HepG2 (cell line): ENCODE results near the gene CNEP1R1. TPM values are rescaled to one million over a fixed set of nuclear protein-coding genes. Genes with fewer than 3 reads are reported as not detected.

Experiments used
- ATAC-seq: fragments of 200-7000 bp; cut with Tn5 transposase; 3 replicates; pipeline ENCODE4 v1.9.1; 2020; ENCODE audit warnings: mild to moderate bottlenecking, moderate library complexity
- BruUV-seq: library from RNA; stranded (reverse); fragments of 400-500 nt; replicated peaks from 2 replicates; lab custom pipeline; 2021; lab: Mats Ljungman, UMichigan
- CTCF ChIA-PET: fragments of 300-600 bp; formaldehyde crosslinking; extraction: SDS; loops from one replicate; lab custom pipeline; 2021; ENCODE audit warnings: low total read pairs, inconsistent platforms, low intra/inter-chr PET ratio; lab: Yijun Ruan, JAX
- POLR2A ChIA-PET: fragments of 350-600 bp; sonication (Branson Sonifier 250); formaldehyde crosslinking; loops from one replicate; lab custom pipeline; 2020; ENCODE audit warnings: antibody characterized with exemption, inconsistent platforms; lab: Yijun Ruan, JAX
- DNase-seq: peaks from one replicate; pipeline ENCODE4 v3.0.0-alpha.2; 2015; ENCODE audit warnings: low spot score
- FAIRE-seq: peaks from 3 replicates; lab custom pipeline; 2011; peaks lifted over from hg19 to GRCh38; lab: Jason Lieb, UNC
- H2AFZ ChIP-seq: one replicate; pipeline ENCODE4 v1.6.1; 2011; ENCODE audit warnings: low read length, inconsistent platforms
- H3K27ac ChIP-seq: fragments of 300-600 bp; 3 replicates; pipeline ENCODE4 v1.8.0; 2011; ENCODE audit warnings: mixed run types, mild to moderate bottlenecking, mixed read lengths, low read length, inconsistent platforms; ENCODE audit not compliant: insufficient read depth; ENCODE audit errors: extremely low read length
- H3K27me3 ChIP-seq, 2 experiments: fragments of 200-600 bp in 1 of 2; 2 replicates in 1 of 2; 3 replicates in 1 of 2; pipeline versions ENCODE4 v1.6.0 to v1.8.0; 2011; ENCODE audit warnings: low read length in 2 of 2, mild to moderate bottlenecking in 2 of 2, moderate library complexity in 2 of 2, inconsistent platforms in 1 of 2; ENCODE audit not compliant: insufficient read depth in 2 of 2, control insufficient read depth in 1 of 2
- H3K36me3 ChIP-seq, 2 experiments: fragments of 200-600 bp in 1 of 2; replicated peaks in 1 of 2; 2 replicates in 1 of 2; 3 replicates in 1 of 2; pipeline versions ENCODE4 v1.5.1 to v1.8.0; 2011; ENCODE audit warnings: low read length in 2 of 2, inconsistent platforms in 1 of 2; ENCODE audit not compliant: insufficient read depth in 2 of 2, control insufficient read depth in 1 of 2
- H3K4me1 ChIP-seq: 2 replicates; pipeline ENCODE4 v1.5.1; 2012; ENCODE audit warnings: low read length, inconsistent platforms; ENCODE audit not compliant: insufficient read depth
- H3K4me2 ChIP-seq: 2 replicates; pipeline ENCODE4 v1.6.0; 2011; ENCODE audit warnings: low read depth, low read length, inconsistent platforms
- H3K4me3 ChIP-seq, 3 experiments: fragments of 200-600 bp in 1 of 3; sonication (generic), shearing (Covaris generic) in 1 of 3; replicated peaks in 1 of 3; 2 replicates each; pipeline ENCODE4 v1.5.1; 2011 to 2016; ENCODE audit warnings: low read length in 3 of 3, inconsistent platforms in 2 of 3, low read depth in 2 of 3, mild to moderate bottlenecking in 2 of 3, control low read depth in 1 of 3, mixed read lengths in 1 of 3; ENCODE audit not compliant: insufficient read depth in 1 of 3
- H3K79me2 ChIP-seq: one replicate; pipeline ENCODE4 v1.6.1; 2011; ENCODE audit warnings: low read length, inconsistent platforms; ENCODE audit not compliant: insufficient read depth
- H3K9ac ChIP-seq: 2 replicates; pipeline ENCODE4 v1.6.0; 2011; ENCODE audit warnings: mild to moderate bottlenecking, low read depth, low read length, inconsistent platforms; ENCODE audit not compliant: insufficient read depth
- H3K9me3 ChIP-seq: 2 replicates; pipeline ENCODE4 v1.5.1; 2012; ENCODE audit warnings: mild to moderate bottlenecking, low read length
- H4K20me1 ChIP-seq: 2 replicates; pipeline ENCODE4 v1.6.0; 2011; ENCODE audit warnings: inconsistent platforms, mild to moderate bottlenecking, low read length, moderate library complexity; ENCODE audit not compliant: insufficient read depth
- GATA4 ChIP-seq: sonication (generic); IDR thresholded peaks from 2 replicates; pipeline ENCODE4 v1.6.1; 2016; ENCODE audit warnings: antibody characterized with exemption, low read depth, borderline replicate concordance
- ZNF644 ChIP-seq: IDR thresholded peaks from 2 replicates; pipeline ENCODE4 v1.6.1; 2016; ENCODE audit warnings: low read depth
- ZNF652 ChIP-seq: IDR thresholded peaks from 2 replicates; pipeline ENCODE4 v1.6.1; 2016; ENCODE audit warnings: low read depth, borderline replicate concordance
- ZNF761 ChIP-seq: sonication (generic); formaldehyde crosslinking; conservative IDR thresholded peaks from 2 replicates; pipeline ENCODE4 v1.4.0; 2020; ENCODE audit warnings: mild to moderate bottlenecking, missing genetic modification reagents
- WGBS: methylation state at CpG from one replicate; pipeline ENCODE4 v1.1.6; 2017; ENCODE audit warnings: low lambda C conversion rate; 5-methylcytosine and 5-hydroxymethylcytosine counted together
- in situ Hi-C: cut with HindIII; loops from 2 replicates; pipeline ENCODE4 v1.10.0; 2017; ENCODE audit warnings: low pct_unique_long_range_greater_than_20kb; ENCODE audit not compliant: extremely low pct_ligation_motif_present
- intact Hi-C: fragments of 100-400 bp; cut with micrococcal nuclease; formaldehyde crosslinking; loops from one replicate; pipeline ENCODE4 v1.10.0; 2022; ENCODE audit not compliant: unreplicated experiment
- polyA plus RNA-seq, 8 experiments: library from polyadenylated mRNA; depleted of rRNA in 3 of 8; stranded (reverse) in 7 of 8; unstranded in 1 of 8; fragments of >200 nt; fragmentation: Illumina TruSeq in 4 of 8; extraction: Trizol in 4 of 8; gene quantifications; 2 replicates each; pipeline versions ENCODE4 v1.2.1 to v1.2.3, GENCODE V29; 2011 to 2016; ENCODE audit warnings: low read depth in 4 of 8, missing spikeins in 1 of 8, mixed read lengths in 1 of 8; ENCODE audit not compliant: insufficient read depth in 1 of 8
- total RNA-seq, 5 experiments: library from RNA; depleted of rRNA; stranded (reverse); fragments of >200 nt; fragmentation: Illumina TruSeq; extraction: Trizol; gene quantifications; 2 replicates each; pipeline ENCODE4 v1.2.3, GENCODE V29; 2016; ENCODE audit warnings: low read depth in 1 of 5

The CNEP1R1 gene
- total and polyA plus RNA-seq, 2 of the 13 experiments (the other 11 are each of a cell fraction or from before 2014, with no cell fraction given) = 23.6 to 26.8 TPM

DNA sequence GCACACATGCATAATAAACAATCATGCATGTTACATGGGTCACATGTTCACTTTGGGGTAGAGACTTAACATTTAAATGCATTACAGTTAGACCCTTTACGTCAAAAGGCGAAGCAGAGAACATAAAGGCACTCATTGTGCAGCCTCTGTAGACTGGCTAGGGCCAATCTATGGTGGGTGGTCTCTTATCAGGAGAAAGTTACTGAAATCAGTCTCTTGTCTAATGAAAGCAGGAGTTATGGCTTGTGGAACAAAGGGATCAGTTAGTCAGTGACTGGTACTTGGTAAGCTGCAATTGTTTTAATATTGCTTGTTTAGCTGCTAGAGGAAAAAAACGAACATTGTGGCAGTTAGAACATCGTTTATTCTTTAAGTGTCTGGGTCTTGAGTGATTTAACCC, 1.4 kb upstream of the CNEP1R1 start:
- no peak overlapping the region for H3K4me3 ChIP-seq
- no TSS peak for BruUV-seq
- intact Hi-C loops = loop anchor here (1.0 to 10.0 kb wide), 2 partner anchors 44 to 331 kb away; no protein-coding TSS in a partner anchor
- in situ Hi-C loops = loop anchor here (5.0 kb wide), 1 partner anchor 184 kb away; no protein-coding TSS in a partner anchor
- WGBS = 9% methylated on average over 4 of the region's 4 CpGs
- no peak for TF ChIP-seq GATA4
- TF ChIP-seq ZNF652 (CRISPR knock-in tag) = peak; percentile 80; the same call in 1 of the 2 replicates
- no peaks in the 10 kb centered on the region for H3K9me3 ChIP-seq
- H3K9ac ChIP-seq = no peak overlapping the region
- DNase-seq (no peak), FAIRE-seq (no peak), ATAC-seq (no peak)
- POLR2A ChIA-PET = interaction anchor here (2.6 kb wide), 1 partner anchor 12 kb away, joined by 24 read pairs; no protein-coding TSS in a partner anchor
- no peak overlapping the region for H3K4me2 ChIP-seq
- H4K20me1 ChIP-seq = no peaks in the 10 kb centered on the region
- no peaks in the 10 kb centered on the region for H3K36me3 ChIP-seq
- no peak overlapping the region for H3K27ac ChIP-seq
- CTCF ChIA-PET = interaction anchor here (1.9 to 2.3 kb wide), 2 partner anchors 43 to 187 kb away, joined by 8 to 11 read pairs; partner anchors contain the start of gene HEATR3
- no peaks in the 10 kb centered on the region; a peak in 2 of 5 replicates for H3K27me3 ChIP-seq
- H2AFZ ChIP-seq = no peak overlapping the region
- H3K79me2 ChIP-seq = peaks cover 25% of the 10 kb centered on the region
- H3K4me1 ChIP-seq = peaks cover 44% of the 10 kb centered on the region

- no TSS peak for BruUV-seq
- Histone ChIP-seq H3K4me1 (peaks cover 44% of the 10 kb centered on the region), H3K9ac (no peak overlapping the region), H3K27me3 (no peaks in the 10 kb centered on the region; a peak in 2 of 5 replicates), H3K9me3 (no peaks in the 10 kb centered on the region), H4K20me1 (no peaks in the 10 kb centered on the region)
- DNase-seq = no peak
- WGBS = 52% methylated on average over 11 of the region's 11 CpGs
- CTCF ChIA-PET = interaction anchor here (1.5 to 2.3 kb wide), 3 partner anchors 43 to 190 kb away, joined by 7 to 11 read pairs (median 8); partner anchors contain the start of gene HEATR3
- ATAC-seq = no peak
- TF ChIP-seq ZNF644 = no peak
- 0 out of 2 replicates have a peak, but pooled peaks have one; percentile 12 for TF ChIP-seq ZNF761 (CRISPR knock-in tag)
- TF ChIP-seq, all 625 proteins: peak for 1
- H3K4me2 ChIP-seq = peak overlapping the region; percentile 77
- H3K36me3 ChIP-seq = peaks cover 0 to 3% of the 10 kb centered on the region in 2 experiments; a peak in 1 of 5 replicates
- in situ Hi-C loops (loop anchor here (5.0 kb wide), 1 partner anchor 183 kb away; no protein-coding TSS in a partner anchor), intact Hi-C loops (loop anchor here (1.0 to 10.0 kb wide), 2 partner anchors 43 to 331 kb away; no protein-coding TSS in a partner anchor)
- H3K27ac ChIP-seq = no peak overlapping the region
- POLR2A ChIA-PET = interaction anchor here (1.4 to 2.6 kb wide), 2 partner anchors 12 to 175 kb away, joined by 5 to 24 read pairs; no protein-coding TSS in a partner anchor
- peak overlapping the region; percentile 44 for H2AFZ ChIP-seq
- FAIRE-seq = no peak
- H3K79me2 ChIP-seq = peaks cover 25% of the 10 kb centered on the region
- peak overlapping the region in 2 of 3 experiments; percentile 41 to 47; a peak in 2 of 6 replicates for H3K4me3 ChIP-seq
Observed at GRCh38 chr16:50024207-50024606, 818 bp upstream of the CNEP1R1 start.
